GM12891 (cell line): ENCODE data around the gene TBC1D22A.

Experiments used
- PAX5 ChIP-seq: IDR thresholded peaks from 2 replicates; pipeline ENCODE4 v1.6.1; 2011; ENCODE audit warnings: low read length, moderate library complexity, mild to moderate bottlenecking; ENCODE audit not compliant: insufficient read depth, severe bottlenecking
- POLR2A ChIP-seq: IDR thresholded peaks from 2 replicates; pipeline ENCODE4 v1.6.1; 2011; ENCODE audit warnings: low read depth, low read length, control low read depth
- POLR2AphosphoS5 ChIP-seq: IDR thresholded peaks from 2 replicates; pipeline ENCODE4 v1.6.1; 2011; ENCODE audit warnings: low read depth, low read length, control low read depth
- SPI1 ChIP-seq: IDR thresholded peaks from 2 replicates; pipeline ENCODE4 v1.6.1; 2011; ENCODE audit warnings: low read depth, low read length, control low read depth
- TAF1 ChIP-seq: IDR thresholded peaks from 2 replicates; pipeline ENCODE4 v1.6.1; 2011; ENCODE audit warnings: low read depth, low read length, control low read depth

- TF ChIP-seq POLR2AphosphoS5 (no peak), POLR2A (no peak), SPI1 (no peak), PAX5 (no peak), TAF1 (no peak)
Observed at GRCh38 chr22:47056776-47057470, 294.5 kb downstream of the TBC1D22A start.
